GM15510 (cell line): ENCODE results near the gene LRIG2.

ENCODE experiments used
- POLR2A ChIP-seq: IDR thresholded peaks from 3 replicates; pipeline ENCODE4 v1.6.1; 2011; ENCODE audit warnings: borderline replicate concordance; ENCODE audit not compliant: insufficient read length; ENCODE audit errors: extremely low read depth

The LRIG2 gene

DNA sequence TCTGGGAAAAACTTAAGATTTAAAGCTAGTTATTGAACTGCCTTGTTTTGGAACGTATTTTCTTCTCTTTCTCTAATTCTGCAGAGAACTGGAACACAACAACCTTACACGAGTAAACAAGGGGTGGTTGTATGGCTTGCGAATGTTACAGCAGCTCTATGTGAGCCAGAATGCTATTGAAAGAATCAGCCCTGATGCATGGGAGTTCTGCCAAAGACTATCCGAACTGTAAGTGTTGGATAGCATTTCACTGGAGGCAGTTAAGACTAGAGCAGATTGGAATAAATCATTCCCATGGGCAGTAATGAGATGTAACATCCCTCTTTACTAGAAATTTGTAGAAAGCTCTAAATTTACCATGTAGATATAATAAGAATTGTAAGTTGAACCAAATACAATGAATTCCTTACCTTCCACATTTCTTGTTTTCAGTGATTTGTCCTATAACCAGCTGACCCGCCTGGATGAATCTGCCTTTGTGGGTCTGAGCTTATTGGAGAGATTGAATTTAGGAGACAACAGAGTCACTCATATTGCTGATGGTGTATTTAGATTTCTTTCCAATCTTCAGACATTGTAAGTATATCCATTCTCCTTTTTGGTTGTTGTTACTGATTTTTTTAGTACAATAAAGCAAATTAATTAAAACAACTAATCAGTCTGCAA lies 22.9 kb downstream of the LRIG2 start:
- TF ChIP-seq POLR2A, result no peak

DNA sequence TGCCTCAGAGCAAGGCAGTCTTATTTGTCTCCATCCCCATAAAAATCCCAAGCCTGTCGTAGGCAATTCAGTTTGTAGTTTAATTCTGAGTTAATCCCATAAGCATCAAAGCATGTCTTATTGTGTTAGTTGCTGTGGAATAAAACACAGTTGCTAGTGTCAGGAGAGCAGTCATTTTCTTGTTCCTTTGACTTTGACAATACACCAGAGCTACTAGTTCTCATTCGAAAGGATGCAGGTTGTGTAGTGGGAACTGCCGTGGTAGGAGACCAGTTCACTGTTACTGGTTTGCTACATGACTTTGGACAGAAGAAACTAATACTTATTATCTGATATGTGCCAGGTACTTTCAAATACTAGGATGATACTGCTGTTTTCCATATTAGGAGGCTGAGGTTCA lies 23.5 kb downstream of the LRIG2 start:
- no peak for TF ChIP-seq POLR2A

DNA sequence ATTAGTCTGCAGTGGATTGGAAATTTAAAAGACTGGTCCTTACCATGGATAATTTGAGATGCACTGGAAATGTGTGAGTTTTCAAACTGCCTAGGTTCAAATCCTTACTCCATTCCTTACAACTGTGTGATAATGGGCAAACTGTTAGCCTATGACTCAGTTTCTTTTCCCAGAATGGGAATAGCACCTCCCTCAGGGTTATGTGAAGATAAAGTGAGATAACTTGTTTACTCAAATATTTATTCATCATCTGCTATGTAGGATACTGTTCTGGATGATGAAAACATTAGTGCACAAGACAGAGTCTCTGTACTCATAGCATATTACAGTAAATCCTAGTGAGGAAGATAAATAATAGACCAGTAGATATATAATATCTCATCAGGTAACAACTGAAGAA lies 28.6 kb downstream of the LRIG2 start:
- TF ChIP-seq POLR2A, result no peak

DNA sequence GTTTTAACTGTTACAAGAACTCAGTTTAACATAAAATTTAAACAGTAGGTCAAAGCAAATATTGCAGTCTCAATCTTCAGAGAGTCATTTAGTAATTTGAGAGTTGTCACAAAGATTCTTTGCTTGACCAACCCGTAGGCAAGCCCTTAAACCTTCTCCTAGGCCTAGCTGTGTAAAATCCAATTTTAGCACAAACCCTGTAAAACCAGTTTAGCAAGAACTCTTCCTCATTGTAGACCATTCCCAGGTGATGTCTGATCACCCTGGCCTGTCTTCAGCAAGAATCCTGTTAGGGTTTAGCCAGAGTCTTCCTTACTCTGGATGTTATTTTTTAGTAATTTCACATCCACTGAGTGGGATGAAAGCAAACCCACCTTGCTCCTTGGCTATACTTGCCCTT lies 30.1 kb downstream of the LRIG2 start:
- TF ChIP-seq POLR2A, result no peak

DNA sequence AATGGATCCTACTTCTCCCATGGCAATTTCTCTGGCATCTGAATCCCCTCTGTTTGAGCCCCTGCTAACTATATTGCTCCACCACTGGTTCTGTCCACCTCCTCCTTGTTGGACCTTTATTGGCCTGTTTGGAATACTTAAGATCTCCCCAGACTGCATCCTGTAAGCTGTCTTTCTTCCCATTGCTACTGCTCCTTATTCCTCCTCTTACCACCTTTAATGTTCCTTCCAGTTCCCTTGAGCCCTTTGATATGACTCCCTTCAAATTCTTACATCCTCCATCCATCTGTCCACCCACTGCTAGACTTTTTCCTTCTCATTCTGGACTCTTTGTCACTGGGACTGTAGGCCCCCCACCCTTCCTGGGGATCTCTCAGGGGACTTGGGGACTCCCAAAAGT lies 31.0 kb downstream of the LRIG2 start:
- no peak for TF ChIP-seq POLR2A

DNA sequence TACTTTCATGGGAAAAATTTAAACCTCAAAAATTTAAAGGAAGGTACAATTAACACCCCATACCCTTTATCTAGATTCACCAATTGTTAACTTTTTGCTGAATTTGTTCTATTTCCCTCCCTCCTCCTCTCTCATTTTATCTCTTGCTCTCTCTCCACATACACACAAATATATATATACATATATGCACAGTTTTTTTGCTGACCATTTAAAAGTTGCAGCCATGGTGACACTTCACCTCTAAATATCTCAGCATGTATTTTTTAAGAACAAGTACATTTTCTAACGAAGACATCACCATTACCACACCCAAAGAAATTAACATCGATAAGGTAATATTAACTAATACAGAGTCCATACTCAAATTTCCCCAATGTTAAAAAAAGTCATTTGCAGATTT lies 33.9 kb downstream of the LRIG2 start:
- TF ChIP-seq POLR2A, result no peak

DNA sequence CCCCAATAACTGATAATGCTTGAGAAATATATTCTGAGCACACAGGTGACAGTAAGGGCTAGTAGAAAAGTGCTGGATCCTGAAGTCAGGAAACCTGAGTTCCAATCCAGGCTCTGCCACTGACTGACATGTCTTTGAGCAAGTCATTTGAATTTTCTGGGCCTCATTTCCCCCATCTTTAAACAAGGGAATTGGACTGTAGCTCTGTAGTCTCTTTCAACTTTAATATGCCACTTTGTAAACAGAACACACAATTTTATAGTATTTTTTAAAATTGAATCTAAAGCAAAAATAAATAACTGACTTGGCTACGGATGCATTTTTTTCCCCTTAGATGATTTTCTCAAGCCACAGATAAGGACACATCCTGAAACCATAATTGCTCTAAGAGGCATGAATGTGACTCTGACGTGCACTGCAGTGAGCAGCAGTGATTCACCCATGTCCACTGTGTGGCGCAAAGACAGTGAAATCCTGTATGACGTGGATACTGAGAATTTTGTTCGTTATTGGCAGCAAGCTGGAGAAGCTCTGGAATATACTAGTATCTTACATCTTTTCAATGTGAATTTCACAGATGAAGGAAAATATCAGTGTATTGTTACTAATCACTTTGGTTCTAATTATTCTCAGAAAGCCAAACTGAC lies 37.0 kb downstream of the LRIG2 start:
- no peak for TF ChIP-seq POLR2A

DNA sequence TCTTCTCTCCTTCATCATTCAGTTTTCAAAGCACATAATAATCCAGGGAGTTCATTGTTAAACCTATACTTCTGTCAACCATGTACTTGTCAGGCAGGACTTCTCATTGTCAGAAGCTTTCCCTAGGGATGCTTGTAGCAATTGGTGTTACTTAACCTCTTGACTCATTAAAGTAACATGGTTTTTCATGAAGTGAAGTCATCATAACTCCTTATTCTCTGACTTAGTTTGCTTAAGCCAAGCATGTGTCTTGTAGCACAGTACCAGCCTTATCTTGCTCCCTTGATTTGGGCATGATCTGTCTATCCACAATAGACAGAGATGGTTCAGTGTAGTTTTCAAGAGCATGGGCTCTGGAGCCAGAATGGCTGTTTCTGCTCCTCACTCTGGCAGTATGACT lies 45.3 kb downstream of the LRIG2 start:
- no peak for TF ChIP-seq POLR2A

DNA sequence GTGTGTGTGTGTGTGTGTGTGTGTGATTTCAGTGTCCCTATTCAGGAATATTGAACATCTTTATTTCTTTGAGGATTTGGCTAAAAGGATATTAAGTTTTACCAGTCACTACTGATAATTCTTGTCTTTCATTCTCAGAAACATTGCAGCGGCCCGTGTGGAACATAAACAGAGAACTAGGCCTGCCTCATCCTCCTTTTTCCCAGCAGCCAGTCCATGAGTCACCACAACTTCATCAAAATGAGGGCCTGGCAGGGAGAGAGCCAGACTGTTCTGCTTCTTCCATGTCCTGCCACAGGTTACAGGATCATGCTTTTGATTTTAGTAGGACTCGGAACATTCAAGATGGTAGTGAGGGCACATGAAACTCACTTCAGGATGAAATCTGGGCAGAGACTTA lies 50.7 kb downstream of the LRIG2 start:
- no peak for TF ChIP-seq POLR2A

DNA sequence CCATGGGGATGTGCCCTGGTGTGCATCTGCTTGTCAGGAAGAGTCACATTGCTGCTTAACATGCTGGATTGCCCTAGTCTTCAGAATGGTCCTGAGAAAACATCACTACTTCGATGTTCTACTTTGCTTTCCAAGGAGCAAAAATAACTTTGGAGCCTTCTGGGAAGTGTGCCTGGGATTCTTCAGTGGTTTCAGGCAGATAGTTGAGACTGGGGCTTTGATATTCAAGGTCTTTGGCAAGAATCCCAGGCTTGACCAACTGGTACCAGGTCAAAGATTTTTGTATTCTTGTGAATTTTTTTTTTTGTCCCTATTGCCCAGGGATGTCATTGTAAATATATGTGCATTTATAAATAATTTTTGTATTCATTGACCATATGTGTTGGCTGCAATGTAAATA lies 51.4 kb downstream of the LRIG2 start:
- TF ChIP-seq POLR2A, result no peak

DNA sequence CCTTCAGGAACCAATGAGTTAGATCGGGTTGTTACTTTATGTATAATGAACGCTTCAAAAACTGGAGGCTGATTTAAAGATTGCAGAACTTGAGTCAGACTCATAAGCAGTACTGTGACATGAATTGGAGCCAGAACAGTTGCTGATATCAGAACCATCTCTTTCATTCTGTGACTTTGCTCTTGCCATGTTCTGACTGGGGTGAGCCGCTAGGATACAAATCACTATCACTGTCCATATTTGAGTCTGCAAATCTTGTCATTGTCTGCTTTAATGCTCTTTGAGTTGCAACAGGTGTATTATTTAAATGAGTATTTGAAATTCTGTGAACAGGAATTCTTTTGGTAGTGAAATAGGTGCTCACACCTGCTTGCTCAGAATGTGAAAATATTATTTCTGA lies 52.5 kb downstream of the LRIG2 start:
- TF ChIP-seq POLR2A, result no peak

DNA sequence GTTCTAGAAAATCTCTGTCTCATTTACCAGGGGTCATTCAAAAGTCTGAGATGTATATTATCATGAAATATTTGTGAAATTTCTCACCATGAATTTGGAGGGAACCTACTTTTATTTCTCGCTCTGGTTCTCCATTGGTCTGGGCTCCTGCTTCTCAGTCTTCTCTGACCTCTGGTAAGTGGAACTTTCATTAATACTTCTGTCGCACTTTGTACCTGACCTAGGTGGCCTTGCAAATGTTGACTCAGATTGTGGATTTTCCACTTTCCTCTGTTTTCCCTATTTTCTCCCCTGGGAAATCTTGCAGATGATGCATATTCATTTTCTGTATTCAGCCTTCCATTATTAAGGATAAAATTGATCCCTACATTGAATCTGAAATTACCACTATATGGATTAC lies 53.2 kb downstream of the LRIG2 start:
- TF ChIP-seq POLR2A, result no peak

DNA sequence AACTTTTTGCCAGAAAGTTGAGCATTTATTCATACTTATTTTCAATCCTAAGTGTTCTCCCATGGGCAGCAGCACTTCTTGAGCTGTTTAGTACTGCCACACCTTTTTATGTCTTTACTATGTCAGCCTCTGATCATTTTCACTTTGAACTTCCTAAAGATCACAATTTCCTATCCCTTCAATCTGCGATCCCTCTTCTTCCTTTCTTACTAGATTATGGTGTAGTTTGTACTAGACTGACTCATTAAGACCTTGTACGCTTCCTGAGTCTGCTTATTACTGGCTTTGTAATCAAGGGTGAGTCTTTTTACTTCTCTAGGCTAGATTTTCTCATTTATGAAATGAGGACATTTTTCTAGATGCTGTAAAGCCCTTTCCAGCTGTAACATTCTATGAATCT lies 55.1 kb downstream of the LRIG2 start:
- TF ChIP-seq POLR2A, result no peak

DNA sequence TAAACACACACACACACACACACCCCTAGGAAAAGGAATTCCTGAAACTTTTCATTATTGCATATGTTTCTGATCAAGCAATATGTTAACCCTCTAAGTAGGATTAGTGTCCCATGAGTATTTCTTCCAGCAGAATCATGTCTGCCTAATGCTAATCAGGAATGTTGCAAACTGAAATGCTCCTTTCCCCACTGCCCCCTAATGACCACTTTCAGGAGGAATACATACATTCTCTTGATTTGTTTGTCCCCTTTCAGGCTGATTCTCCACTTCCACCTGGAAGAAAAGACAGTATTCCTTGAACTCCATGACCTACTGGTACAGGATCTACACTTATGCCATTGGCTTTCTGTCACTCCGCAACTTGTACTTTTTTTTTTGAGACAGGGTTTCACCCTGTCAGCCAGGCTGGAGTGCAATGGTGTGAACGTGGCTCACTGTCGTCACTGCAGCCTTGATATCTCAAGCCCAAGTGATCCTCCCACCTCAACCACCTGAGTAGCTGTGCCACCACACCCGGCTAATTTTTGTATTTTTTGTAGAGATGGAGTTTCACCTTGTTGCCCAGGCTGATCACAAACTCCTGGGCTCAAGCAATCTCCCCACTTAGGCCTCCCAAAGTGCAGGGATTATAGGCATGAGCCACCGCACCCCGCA lies 56.7 kb downstream of the LRIG2 start:
- no peak for TF ChIP-seq POLR2A

DNA sequence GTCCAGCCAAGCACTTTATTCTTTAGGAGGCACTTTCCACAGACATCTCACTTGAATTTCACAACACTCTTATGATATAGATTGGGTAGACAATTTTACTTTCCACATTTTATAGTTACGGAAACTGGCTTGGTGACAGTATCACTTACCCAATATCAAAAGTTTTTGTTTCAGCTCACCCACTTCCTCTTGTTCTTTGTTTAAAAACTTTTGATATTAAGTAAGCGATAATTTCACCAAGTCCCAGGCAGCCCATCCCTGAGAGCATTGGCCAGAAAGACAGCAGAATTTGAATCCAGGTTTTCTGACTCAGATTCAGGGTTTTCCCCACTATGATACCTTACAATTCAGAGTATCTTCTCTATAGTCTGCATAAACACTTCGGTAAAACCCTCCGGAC lies 60.0 kb downstream of the LRIG2 start:
- no peak for TF ChIP-seq POLR2A

DNA sequence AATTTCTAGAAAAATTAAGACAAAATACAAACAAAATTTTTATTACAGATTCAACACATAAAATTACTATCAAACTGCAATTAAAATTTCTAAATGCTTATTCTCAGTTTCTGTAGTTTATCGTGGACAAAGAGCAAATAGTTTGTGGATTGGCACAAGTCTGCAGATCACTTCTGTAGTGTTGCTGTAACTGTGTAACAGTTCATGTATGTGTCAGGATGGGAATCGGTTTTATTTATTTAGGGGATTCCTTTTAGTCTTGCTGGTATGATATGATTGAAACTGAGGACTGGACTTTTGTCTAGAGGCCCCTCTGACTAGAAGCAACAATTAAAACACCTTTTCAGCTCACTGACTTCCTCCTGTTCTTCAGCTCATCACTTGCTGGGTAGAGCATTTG lies 60.8 kb downstream of the LRIG2 start:
- TF ChIP-seq POLR2A, result no peak

DNA sequence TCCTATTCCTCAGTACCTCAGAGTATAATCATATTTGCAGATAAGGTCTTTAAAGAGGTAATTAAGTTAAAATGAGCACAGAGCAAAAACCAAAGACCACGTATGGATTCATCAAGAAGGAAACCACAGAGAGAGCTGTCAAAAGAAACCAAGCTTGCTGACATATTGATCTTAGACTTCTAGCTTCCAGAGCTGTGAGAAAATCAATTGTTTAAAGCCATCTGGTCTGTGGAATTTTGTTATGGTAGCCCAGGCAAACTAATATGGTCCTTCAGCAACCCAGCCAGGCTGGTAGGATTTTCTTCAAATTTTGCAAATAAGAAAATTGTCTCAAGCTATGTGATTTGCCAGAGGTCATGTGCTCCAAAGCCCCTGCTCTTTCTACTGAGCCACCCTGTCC lies 62.5 kb downstream of the LRIG2 start:
- TF ChIP-seq POLR2A, result no peak

DNA sequence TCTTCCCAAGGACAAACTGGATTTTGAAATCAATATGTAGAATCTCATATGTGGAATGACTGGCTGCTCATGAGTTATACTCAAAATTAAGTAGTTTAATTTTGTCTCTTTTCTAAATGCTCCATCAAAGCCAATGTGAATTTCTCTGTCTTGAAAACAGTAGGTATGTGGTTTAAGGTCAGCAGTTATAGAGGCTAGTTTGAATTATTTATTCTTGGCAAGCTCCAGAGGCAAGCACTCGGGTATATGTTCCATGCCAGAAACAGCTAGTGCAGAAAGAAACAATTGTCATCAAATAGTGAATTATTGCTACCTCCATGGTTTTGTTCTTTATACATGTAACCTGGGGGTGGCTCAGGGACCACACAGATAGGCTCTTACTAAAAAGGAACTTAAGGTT lies 63.5 kb downstream of the LRIG2 start:
- TF ChIP-seq POLR2A, result no peak
